Central memory CD4-positive, alpha-beta T cell (primary cell): ENCODE data around the gene EID2.

Experiments used
- DNase-seq: peaks from one replicate; pipeline ENCODE4 v3.0.0; 2022
- total RNA-seq, 3 experiments: gene quantifications; one replicate each; lab custom pipeline; 2026; lab: John Stamatoyannopoulos, UW

EID2 gene, protein sequence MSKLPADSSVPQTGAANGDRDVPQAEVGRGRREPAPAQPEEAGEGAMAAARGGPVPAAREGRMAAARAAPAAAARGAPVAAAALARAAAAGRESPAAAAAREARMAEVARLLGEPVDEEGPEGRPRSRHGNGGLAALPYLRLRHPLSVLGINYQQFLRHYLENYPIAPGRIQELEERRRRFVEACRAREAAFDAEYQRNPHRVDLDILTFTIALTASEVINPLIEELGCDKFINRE
- 16.6 to 29.6 (median 20.6) reads per million in 3 experiments for total RNA-seq

DNA sequence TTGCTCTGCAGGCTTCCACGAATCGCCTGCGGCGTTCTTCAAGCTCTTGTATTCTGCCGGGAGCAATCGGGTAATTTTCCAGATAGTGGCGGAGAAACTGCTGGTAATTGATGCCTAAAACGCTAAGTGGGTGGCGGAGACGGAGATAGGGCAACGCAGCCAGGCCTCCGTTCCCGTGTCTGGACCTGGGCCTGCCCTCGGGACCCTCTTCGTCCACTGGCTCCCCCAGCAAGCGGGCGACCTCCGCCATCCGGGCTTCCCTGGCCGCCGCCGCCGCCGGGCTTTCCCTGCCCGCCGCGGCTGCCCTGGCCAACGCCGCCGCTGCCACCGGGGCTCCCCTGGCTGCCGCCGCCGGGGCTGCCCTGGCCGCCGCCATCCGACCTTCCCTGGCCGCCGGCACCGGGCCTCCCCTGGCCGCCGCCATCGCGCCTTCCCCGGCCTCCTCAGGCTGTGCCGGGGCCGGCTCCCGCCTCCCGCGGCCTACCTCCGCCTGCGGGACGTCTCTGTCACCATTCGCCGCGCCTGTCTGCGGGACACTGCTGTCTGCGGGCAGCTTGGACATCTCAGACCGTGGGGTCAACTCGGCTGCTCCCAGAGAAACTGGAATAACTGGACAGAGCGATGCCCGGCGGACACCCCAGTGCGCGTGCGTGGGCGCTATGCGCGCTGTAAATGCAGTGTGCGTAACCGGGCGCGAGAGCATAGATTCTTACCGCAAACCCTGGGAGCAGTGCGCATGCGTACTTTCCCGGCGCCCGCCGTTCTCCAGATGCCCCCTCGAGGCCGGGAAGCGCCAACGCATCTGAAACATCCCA lies at the start of gene EID2:
TSS of gene EID2 (minus strand) at position 644 of the 815 bp plus-strand sequence. CDS start at position 562, 82 bp downstream.
- peak; percentile 92 for DNase-seq

DNA sequence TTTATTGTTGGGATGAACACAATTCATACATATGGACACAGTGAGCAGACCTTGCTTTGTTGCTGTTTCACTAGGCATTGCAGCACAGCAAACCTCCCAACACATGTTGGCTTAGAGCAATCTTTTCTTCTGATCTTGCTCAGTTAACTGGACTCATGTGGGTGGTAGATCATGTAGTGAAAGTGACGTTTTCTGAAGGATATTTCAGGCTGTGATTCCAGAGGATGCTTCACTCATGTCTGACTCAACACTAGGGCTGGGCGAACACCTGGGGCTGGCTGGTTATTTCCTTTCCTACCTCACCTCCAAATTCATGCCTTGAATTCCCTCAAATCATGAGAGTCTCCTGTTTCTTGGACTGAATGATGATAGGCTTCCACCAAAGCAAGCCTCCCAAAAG lies 48.1 kb upstream of the EID2 start:
- DNase-seq: no peak

GRCh38 chr19:39587496-39587895 lies 47.5 kb upstream of the EID2 start:
- no peak for DNase-seq

- DNase-seq: no peak
Measured at GRCh38 chr19:39582891-39583625, 43.1 kb upstream of the EID2 start.

DNA sequence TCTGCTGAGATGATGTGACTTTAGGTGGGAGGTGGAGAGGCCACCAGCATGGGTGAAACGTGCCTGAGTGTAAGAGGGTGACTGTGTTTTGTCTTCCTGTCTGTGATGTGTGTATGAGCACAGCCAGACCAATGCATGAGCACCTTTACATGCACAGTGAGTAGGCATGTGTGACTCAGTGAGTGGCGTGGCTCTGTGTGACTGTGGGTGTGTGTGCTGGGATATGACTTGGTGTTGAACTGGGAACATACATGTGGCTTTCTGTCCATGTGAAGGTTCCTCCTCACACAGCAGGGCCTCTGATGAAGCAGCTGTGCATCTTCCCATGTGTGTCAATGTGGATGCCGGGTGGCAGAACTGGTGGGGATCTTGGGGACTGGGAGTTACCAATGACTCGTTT lies 42.5 kb upstream of the EID2 start:
- DNase-seq: no peak

DNA sequence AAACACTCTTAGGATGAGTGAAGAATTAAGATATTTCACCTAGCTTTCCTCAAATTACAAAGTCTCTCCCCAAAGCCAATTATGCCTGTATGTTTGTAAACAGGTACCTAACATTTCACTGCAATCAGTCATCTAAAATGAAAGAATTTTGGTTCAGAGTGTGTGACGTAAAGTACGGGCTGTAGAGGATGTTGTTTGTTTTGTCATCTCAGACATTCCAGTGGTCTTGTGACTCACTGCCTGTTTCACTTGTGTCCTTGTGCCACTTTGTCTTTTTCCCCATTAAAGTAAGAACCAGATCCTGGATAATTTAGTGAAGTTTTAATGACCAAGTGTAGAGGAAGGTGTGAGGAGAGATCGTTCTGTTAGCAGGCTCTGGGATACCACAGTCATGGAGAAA lies 28.6 kb upstream of the EID2 start:
- DNase-seq: no peak

GRCh38 chr19:39566064-39566463 lies 26.1 kb upstream of the EID2 start:
- DNase-seq: no peak

GRCh38 chr19:39563408-39563807 lies 23.4 kb upstream of the EID2 start:
- no peak for DNase-seq

GRCh38 chr19:39558624-39559117 lies 18.7 kb upstream of the EID2 start:
- DNase-seq: no peak

- peak; percentile 39 for DNase-seq
Measured at GRCh38 chr19:39557811-39558623, 18.1 kb upstream of the EID2 start.

DNA sequence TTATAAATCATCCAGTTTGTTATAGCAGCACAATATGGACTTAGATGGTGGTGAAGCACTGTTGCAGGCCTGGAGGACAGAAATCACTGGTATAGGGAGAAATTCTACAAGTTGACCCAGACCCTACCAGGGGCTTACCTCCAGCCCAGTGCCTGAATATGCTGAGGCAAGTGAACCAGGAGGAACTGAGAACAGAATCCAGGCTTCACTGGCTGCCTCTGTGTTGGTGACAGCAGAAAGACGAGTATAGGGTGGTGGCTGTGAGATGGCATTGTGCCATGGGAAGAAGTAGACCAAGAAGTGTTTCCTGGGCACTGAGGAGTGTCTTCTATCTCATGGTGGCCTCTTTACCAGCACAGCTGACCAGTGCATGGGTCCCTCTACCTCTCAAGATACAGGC lies 15.9 kb upstream of the EID2 start:
- no peak for DNase-seq

GRCh38 chr19:39554701-39555311 lies 14.8 kb upstream of the EID2 start:
- DNase-seq: no peak

- no peak for DNase-seq
Measured at GRCh38 chr19:39553082-39553652, 13.2 kb upstream of the EID2 start.

- no peak for DNase-seq
Measured at GRCh38 chr19:39550197-39550596, 10.2 kb upstream of the EID2 start.

GRCh38 chr19:39546599-39546998 lies 6.6 kb upstream of the EID2 start:
- DNase-seq: no peak

- DNase-seq: peak; percentile 46
Measured at GRCh38 chr19:39544911-39545310, 5.0 kb upstream of the EID2 start.

GRCh38 chr19:39544226-39544903 lies 4.4 kb upstream of the EID2 start:
- no peak for DNase-seq

- no peak for DNase-seq
Measured at GRCh38 chr19:39543477-39543857, 3.5 kb upstream of the EID2 start.

DNA sequence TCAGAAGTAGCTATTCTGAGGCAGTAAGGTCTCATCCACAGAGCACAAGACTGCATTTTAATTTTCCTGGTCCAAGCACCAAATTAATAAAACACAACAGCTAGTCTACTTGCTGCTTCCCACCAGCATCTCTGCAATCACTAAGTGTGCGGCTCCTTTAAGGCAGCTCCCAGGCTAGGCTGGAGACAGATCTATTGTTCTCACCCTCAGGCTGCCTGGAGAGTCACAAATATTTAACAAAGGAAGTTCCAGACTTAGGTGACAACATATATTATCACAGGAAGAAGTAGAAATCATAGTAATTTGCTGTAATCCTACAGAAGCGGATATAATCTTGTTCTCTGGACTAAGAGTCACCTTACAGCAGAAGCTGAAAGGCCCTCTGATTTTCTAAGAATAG lies 2.2 kb upstream of the EID2 start:
- DNase-seq: no peak

DNA sequence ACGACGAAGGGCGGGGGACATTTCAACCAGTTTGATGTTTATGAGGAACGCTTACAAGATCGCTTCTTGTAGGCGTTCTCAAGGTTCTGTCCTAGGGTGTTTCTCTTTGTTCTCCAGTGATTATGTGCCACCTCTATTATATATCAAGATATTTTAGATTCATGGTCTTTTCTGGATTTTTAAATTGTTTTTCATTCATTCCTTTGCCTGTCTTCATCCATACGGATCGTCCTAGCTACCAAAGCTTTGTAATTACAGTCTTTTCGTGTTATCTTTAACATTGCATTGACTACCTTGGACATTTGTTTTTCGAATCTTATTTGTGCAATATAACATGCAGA lies 342 bp upstream of the EID2 start:
- DNase-seq: no peak

GRCh38 chr19:39539165-39539517 lies 820 bp downstream of the EID2 start:
- DNase-seq: no peak
